HepG2 (cell line): ENCODE measurements around the gene TNNT1.

Experiments used
- EZH2 ChIP-seq: conservative IDR thresholded peaks from 2 replicates; pipeline ENCODE4 v1.6.1; 2012; ENCODE audit warnings: mild to moderate bottlenecking, low read depth, low read length, moderate library complexity
- MAFF ChIP-seq: IDR thresholded peaks from 2 replicates; pipeline ENCODE4 v1.6.1; 2011; ENCODE audit warnings: low read depth, low read length, improper control_type of control experiment
- NRL ChIP-seq: sonication (generic); formaldehyde crosslinking; IDR thresholded peaks from 2 replicates; pipeline ENCODE4 v1.5.0; 2020; ENCODE audit warnings: missing genetic modification reagents, mild to moderate bottlenecking, moderate library complexity, borderline replicate concordance
- SKI ChIP-seq: fragments of 450-650 bp; IDR thresholded peaks from one replicate; pipeline ENCODE4 v1.6.1; 2018; ENCODE audit warnings: mild to moderate bottlenecking; ENCODE audit not compliant: partially characterized antibody
- SP4 ChIP-seq: sonication (generic); formaldehyde crosslinking; IDR thresholded peaks from 2 replicates; pipeline ENCODE4 v1.8.1; 2023; ENCODE audit warnings: mild to moderate bottlenecking, missing genetic modification reagents
- STAG1 ChIP-seq: sonication (generic); formaldehyde crosslinking; IDR thresholded peaks from 2 replicates; pipeline ENCODE4 v1.4.0; 2020; ENCODE audit warnings: missing genetic modification reagents
- ZFP82 ChIP-seq: sonication (generic); formaldehyde crosslinking; IDR thresholded peaks from 2 replicates; pipeline ENCODE4 v1.5.1; 2020; ENCODE audit warnings: mild to moderate bottlenecking, missing genetic modification reagents, borderline replicate concordance
- ZNF124 ChIP-seq: sonication (generic); formaldehyde crosslinking; IDR thresholded peaks from 2 replicates; pipeline ENCODE4 v1.4.0; 2020; ENCODE audit warnings: missing genetic modification reagents
- ZNF589 ChIP-seq: sonication (generic); formaldehyde crosslinking; conservative IDR thresholded peaks from 2 replicates; pipeline ENCODE4 v1.8.0; 2022; ENCODE audit warnings: mild to moderate bottlenecking, moderate library complexity, missing genetic modification reagents
- ZNF850 ChIP-seq: sonication (generic); formaldehyde crosslinking; conservative IDR thresholded peaks from 2 replicates; pipeline ENCODE4 v1.9.0; 2021; ENCODE audit warnings: mild to moderate bottlenecking, missing genetic modification reagents
- TF ChIP-seq, protein P1 (sequence below): sonication (generic); formaldehyde crosslinking; IDR thresholded peaks from 2 replicates; pipeline ENCODE4 v1.5.0; 2020; ENCODE audit warnings: mild to moderate bottlenecking, missing genetic modification reagents, moderate library complexity

DNA sequence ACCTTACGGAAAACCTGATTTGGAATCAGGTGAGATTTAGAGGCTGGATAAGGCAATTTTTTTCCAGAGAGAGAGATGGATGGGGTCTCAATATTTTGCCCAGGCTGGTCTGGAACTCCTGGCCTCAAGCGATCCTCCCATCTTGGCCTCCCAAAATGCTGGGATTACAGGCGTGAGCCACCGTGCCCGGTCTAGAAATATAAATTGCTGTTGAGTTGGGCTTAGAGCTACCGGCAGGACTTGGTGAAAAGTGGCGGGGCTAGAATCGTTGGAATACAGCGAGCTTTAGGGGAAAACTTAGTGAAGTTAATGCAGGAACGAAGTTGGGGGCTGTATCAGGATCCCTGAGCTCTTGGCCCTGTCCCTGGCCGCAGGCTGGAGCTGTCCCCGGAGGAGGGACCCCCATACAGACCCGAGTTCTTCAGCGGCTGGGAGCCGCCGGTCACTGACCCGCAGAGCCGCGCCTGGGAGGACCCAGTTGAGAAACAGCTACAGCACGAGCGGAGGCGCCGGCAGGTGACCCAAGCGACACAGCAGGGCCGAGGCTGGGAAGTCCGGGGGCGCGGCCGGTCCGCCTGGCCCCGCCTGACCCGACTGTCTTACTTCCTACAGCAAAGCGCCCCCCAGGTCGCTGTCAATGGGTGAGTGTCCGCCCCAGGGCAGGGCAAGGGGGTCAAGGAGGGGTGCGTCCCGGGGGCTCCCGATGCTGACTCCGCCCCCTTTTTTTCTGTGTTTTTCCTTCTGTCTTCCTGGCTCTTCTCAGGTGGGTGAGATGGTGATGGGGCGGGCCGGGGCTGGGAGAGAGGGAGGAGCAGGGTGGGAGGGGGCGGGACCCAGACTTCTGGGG lies 65.8 kb downstream of the TNNT1 start:
- TF ChIP-seq ZFP82 (CRISPR knock-in tag) (no peak), MAFF (no peak), NRL (no peak), ZNF589 (CRISPR knock-in tag) (no peak), EZH2 (no peak), SKI (no peak), SP4 (CRISPR knock-in tag) (no peak), STAG1 (CRISPR knock-in tag) (no peak), ZNF124 (CRISPR knock-in tag) (no peak), ZNF850 (CRISPR knock-in tag) (no peak)
- TF ChIP-seq, protein P1, sequence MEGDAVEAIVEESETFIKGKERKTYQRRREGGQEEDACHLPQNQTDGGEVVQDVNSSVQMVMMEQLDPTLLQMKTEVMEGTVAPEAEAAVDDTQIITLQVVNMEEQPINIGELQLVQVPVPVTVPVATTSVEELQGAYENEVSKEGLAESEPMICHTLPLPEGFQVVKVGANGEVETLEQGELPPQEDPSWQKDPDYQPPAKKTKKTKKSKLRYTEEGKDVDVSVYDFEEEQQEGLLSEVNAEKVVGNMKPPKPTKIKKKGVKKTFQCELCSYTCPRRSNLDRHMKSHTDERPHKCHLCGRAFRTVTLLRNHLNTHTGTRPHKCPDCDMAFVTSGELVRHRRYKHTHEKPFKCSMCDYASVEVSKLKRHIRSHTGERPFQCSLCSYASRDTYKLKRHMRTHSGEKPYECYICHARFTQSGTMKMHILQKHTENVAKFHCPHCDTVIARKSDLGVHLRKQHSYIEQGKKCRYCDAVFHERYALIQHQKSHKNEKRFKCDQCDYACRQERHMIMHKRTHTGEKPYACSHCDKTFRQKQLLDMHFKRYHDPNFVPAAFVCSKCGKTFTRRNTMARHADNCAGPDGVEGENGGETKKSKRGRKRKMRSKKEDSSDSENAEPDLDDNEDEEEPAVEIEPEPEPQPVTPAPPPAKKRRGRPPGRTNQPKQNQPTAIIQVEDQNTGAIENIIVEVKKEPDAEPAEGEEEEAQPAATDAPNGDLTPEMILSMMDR (CRISPR knock-in tag): no peak
